AG04449 (cell line): Measurements from ENCODE around the gene MID1.

Experiments used
- CTCF ChIA-PET: fragments of 350-600 bp; formaldehyde crosslinking; extraction: SDS; loops from one replicate; lab custom pipeline; 2021; ENCODE audit warnings: antibody characterized with exemption; lab: Yijun Ruan, JAX
- POLR2A ChIA-PET: fragments of 400-600, 350-600 bp; formaldehyde crosslinking; extraction: SDS; loops from one replicate; lab custom pipeline; 2020; ENCODE audit warnings: antibody characterized with exemption, inconsistent platforms; lab: Yijun Ruan, JAX
- DNase-seq: peaks from one replicate; pipeline ENCODE4 v3.0.0-alpha.2; 2010; ENCODE audit warnings: low read depth, low spot score
- H3K4me3 ChIP-seq: 2 replicates; pipeline ENCODE4 v1.5.1; 2011; ENCODE audit warnings: low read depth, mild to moderate bottlenecking, control low read depth, low read length
- CTCF ChIP-seq: IDR thresholded peaks from one replicate; pipeline ENCODE4 v1.5.1; 2011; ENCODE audit warnings: mild to moderate bottlenecking, moderate library complexity, low read length, control low read depth, inconsistent platforms; ENCODE audit not compliant: insufficient read depth; ENCODE audit errors: missing control alignments

Gene MID1

GRCh38 chrX:10569946-10570345 lies 50.4 kb downstream of the MID1 start:
- no peak overlapping the region for H3K4me3 ChIP-seq
- ChIA-PET POLR2A (interaction anchor here (0.7 kb wide), 1 partner anchor 557 kb away, joined by 3 read pairs; no protein-coding TSS in a partner anchor), CTCF (interaction anchor here (1.3 to 1.9 kb wide), 2 partner anchors 12 to 46 kb away, joined by 3 to 4 read pairs; no protein-coding TSS in a partner anchor)
- TF ChIP-seq CTCF: no peak
- no peak for DNase-seq

GRCh38 chrX:10568428-10568827 lies 52.0 kb downstream of the MID1 start:
- DNase-seq: no peak
- ChIA-PET CTCF (no interaction called here), POLR2A (no interaction called here)
- no peak overlapping the region for H3K4me3 ChIP-seq
- no peak for TF ChIP-seq CTCF

DNA sequence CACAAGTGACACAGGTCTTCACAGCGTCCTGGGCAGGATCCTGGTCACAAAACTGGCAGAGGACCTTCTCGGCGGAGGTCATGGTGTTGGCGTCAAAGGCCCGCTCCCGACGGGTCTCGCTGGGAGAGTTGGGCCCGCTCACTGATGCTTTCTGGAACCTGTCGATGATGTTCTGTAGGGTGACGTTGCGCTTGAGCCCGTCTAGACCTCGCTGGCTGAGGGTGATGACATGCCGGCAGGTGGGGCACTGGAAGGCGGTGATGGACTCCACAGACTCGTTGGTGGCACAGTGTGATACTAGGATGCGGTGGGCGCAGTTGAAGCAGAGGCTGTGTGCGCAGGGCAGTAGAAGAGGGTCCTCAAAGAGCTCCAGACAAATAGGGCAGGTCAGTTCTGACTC lies 53.2 kb downstream of the MID1 start:
- no peak overlapping the region for H3K4me3 ChIP-seq
- no peak for TF ChIP-seq CTCF
- ChIA-PET CTCF (no interaction called here), POLR2A (no interaction called here)
- DNase-seq: no peak

DNA sequence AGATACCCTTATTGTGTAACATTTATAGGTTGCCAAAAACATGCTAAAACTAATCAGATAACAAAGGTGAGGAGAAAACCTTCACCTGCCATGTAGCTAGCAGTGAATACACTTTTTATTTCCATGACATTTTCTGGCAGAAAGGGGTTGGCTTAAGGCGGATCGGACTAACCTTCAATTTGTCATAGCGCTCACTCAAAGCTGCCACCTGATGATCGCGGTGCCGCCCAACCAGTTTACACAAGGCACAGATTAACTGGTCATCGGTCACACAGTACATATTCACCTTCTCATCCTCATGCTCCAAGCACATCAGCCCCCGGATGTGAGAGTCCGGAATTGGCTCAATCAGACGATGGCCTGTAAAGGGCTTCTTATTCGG lies 53.7 kb downstream of the MID1 start:
- DNase-seq: no peak
- POLR2A ChIA-PET: no interaction called here
- CTCF ChIA-PET: no interaction called here
- TF ChIP-seq CTCF: no peak
- H3K4me3 ChIP-seq: no peak overlapping the region

DNA sequence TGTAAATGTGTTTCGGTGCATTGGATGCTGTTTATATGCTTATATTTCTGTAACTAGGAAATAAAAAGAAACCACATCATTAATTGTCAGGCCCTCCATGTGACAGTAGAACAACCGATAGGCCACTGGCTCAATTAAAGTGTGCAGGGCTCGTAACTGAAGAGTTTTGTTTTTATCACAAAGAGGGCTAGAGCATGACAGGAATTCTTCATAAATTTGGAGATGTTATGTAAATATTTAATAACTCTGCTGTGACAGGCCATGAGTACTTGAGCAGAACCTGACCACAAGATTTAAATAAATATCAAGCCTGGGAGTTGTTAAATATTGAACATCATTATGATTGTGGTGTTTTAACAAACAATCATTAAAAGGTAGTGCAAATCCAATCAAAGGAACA lies 55.9 kb downstream of the MID1 start:
- POLR2A ChIA-PET: no interaction called here
- H3K4me3 ChIP-seq: no peak overlapping the region
- no peak for TF ChIP-seq CTCF
- no peak for DNase-seq
- CTCF ChIA-PET: no interaction called here

DNA sequence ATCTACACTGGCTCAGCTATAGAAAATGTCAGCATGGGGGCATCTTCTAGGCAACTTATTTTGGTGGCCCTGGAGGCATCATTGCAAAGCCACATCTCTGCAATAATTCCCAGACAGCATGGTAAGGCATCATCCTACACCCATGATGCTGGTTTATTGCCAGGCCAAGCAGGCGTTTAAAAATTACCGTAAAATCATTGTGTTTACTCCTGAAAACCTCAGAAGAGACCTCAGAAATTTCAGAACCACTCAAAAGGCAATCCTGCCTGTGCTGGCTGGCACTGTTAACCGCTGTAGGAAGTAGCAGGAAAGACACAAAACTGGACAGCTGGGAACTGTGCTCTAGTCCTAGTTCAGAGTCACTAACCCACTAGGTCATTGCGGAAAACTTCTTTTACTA lies 63.2 kb downstream of the MID1 start:
- no peak for TF ChIP-seq CTCF
- ChIA-PET POLR2A (no interaction called here), CTCF (no interaction called here)
- H3K4me3 ChIP-seq: no peak overlapping the region
- DNase-seq: no peak
